K562 treated with DMSO at 1 percent for 12 hours (cell line): Measurements from ENCODE around the gene LMNTD2. TPM values are rescaled to one million over a fixed set of nuclear protein-coding genes. Genes with fewer than 3 reads are reported as not detected.

ENCODE experiments used
- total RNA-seq: library from RNA; unstranded; fragments of 300-600 nt; gene quantifications from 2 replicates; pipeline ENCODE4 v1.2.3, GENCODE V29; 2022; ENCODE audit not compliant: insufficient read depth

The LMNTD2 gene
- 2.0 and 2.8 TPM in 2 replicates for total RNA-seq

GRCh38 chr11:560305-561147 lies at the start of gene LMNTD2, which contains the start of gene RASSF7:
TSS of gene LMNTD2 (minus strand) at chr11:560738. CDS start at chr11:560716, 22 bp downstream.
TSS of gene RASSF7 (plus strand) at chr11:560970. CDS start at chr11:561769, 799 bp downstream.

GRCh38 chr11:575996-576768 lies 15.6 kb upstream of the LMNTD2 start, which contains the start of gene PHRF1:
TSS of gene PHRF1 (plus strand) at chr11:576470. CDS start at chr11:581513, 5,043 bp downstream.

GRCh38 chr11:536841-537621 lies 23.5 kb downstream of the LMNTD2 start, which contains the start of gene LRRC56:
TSS of gene LRRC56 (plus strand) at chr11:537527. CDS start at chr11:540685, 3,158 bp downstream.

GRCh38 chr11:535519-536454 lies 24.8 kb downstream of the LMNTD2 start, which contains the start of gene HRAS:
TSS of gene HRAS (minus strand) at chr11:535576.

GRCh38 chr11:506995-507726 lies 53.4 kb downstream of the LMNTD2 start, which contains the start of gene RNH1:
TSS of gene RNH1 (minus strand) at chr11:507242. CDS start at chr11:502162, 5,080 bp downstream.

Other genes with a start within 250 kb of the LMNTD2 start
- 692 and 697 TPM in 2 replicates for gene IFITM1, start 246.7 kb downstream of the LMNTD2 start, total RNA-seq
- 195 and 221 TPM in 2 replicates for gene IFITM3, start 239.9 kb downstream of the LMNTD2 start, total RNA-seq
- 14.1 and 23.4 TPM in 2 replicates for gene B4GALNT4, start 191.2 kb downstream of the LMNTD2 start, total RNA-seq
- gene PKP3, start 166.5 kb downstream of the LMNTD2 start, total RNA-seq, result 59.0 and 60.2 TPM in 2 replicates
- gene SIGIRR, start 145.7 kb downstream of the LMNTD2 start, total RNA-seq, result 155 and 218 TPM in 2 replicates
- gene ANO9, start 118.7 kb downstream of the LMNTD2 start, total RNA-seq, result 5.6 and 11.0 TPM in 2 replicates
- gene PTDSS2, start 110.5 kb downstream of the LMNTD2 start, total RNA-seq, result 48.3 and 52.0 TPM in 2 replicates
- 164 and 185 TPM in 2 replicates for gene RNH1, start 53.5 kb downstream of the LMNTD2 start, total RNA-seq
- 30.0 and 51.1 TPM in 2 replicates for gene HRAS, start 25.2 kb downstream of the LMNTD2 start, total RNA-seq
- 1.9 and 3.7 TPM in 2 replicates for gene LRRC56, start 23.2 kb downstream of the LMNTD2 start, total RNA-seq
- gene RASSF7, start 232 bp upstream of the LMNTD2 start, total RNA-seq, result 40.8 and 66.7 TPM in 2 replicates
- gene PHRF1, start 15.7 kb upstream of the LMNTD2 start, total RNA-seq, result 9.8 and 21.1 TPM in 2 replicates
- 41.5 and 44.6 TPM in 2 replicates for gene IRF7, start 55.2 kb upstream of the LMNTD2 start, total RNA-seq
- gene CDHR5, start 64.2 kb upstream of the LMNTD2 start, total RNA-seq, result not detected in 2 replicates
- not detected in 2 replicates for gene SCT, start 66.4 kb upstream of the LMNTD2 start, total RNA-seq
- 0.88 and 1.6 TPM in 2 replicates for gene DRD4, start 76.5 kb upstream of the LMNTD2 start, total RNA-seq
- 51.5 and 67.2 TPM in 2 replicates for gene DEAF1, start 134.5 kb upstream of the LMNTD2 start, total RNA-seq
- 19.1 and 32.6 TPM in 2 replicates for gene TMEM80, start 135.1 kb upstream of the LMNTD2 start, total RNA-seq
- 5.2 and 7.1 TPM in 2 replicates for gene EPS8L2, start 145.5 kb upstream of the LMNTD2 start, total RNA-seq
- 543 and 606 TPM in 2 replicates for gene TALDO1, start 186.7 kb upstream of the LMNTD2 start, total RNA-seq
- 27.5 and 66.9 TPM in 2 replicates for gene GATD1, start 216.7 kb upstream of the LMNTD2 start, total RNA-seq
- 0.69 TPM in 1 of 2 replicates, not detected in the other for gene CEND1, start 229.4 kb upstream of the LMNTD2 start, total RNA-seq
- 21.6 and 29.4 TPM in 2 replicates for gene SLC25A22, start 237.5 kb upstream of the LMNTD2 start, total RNA-seq
- 22.8 and 31.5 TPM in 2 replicates for gene PIDD1, start 244.5 kb upstream of the LMNTD2 start, total RNA-seq
- gene RPLP2, start 249.2 kb upstream of the LMNTD2 start, total RNA-seq, result 1,821 and 2,673 TPM in 2 replicates